Activated naive CD8-positive, alpha-beta T cell (primary cell): ENCODE results near the gene OR10Z1.

ENCODE experiments used
- H3K27ac Mint-ChIP-seq: one replicate; pipeline ENCODE4 v1.8.0; 2021; ENCODE audit warnings: mixed read lengths
- H3K27me3 Mint-ChIP-seq: one replicate; pipeline ENCODE4 v1.8.0; 2021; ENCODE audit warnings: mixed read lengths
- H3K36me3 Mint-ChIP-seq: one replicate; pipeline ENCODE4 v1.8.0; 2021; ENCODE audit warnings: mixed read lengths
- H3K4me1 Mint-ChIP-seq: one replicate; pipeline ENCODE4 v1.8.0; 2021; ENCODE audit warnings: low read depth, mixed read lengths
- H3K4me3 Mint-ChIP-seq: one replicate; pipeline ENCODE4 v1.8.0; 2021; ENCODE audit warnings: mild to moderate bottlenecking, mixed read lengths
- H3K9me3 Mint-ChIP-seq: one replicate; pipeline ENCODE4 v1.8.0; 2021; ENCODE audit warnings: low read depth, mixed read lengths

OR10Z1 gene

GRCh38 chr1:158604968-158605367 is at the start of gene OR10Z1:
OR10Z1 (plus strand) TSS chr1:158605268; CDS start chr1:158606439, 1,171 bp downstream.
- Mint-ChIP-seq H3K27me3 (no peaks in the 10 kb centered on the region), H3K4me1 (no peaks in the 10 kb centered on the region), H3K36me3 (no peaks in the 10 kb centered on the region), H3K27ac (no peak within 1 kb of the TSS), H3K4me3 (no peak within 1 kb of the TSS), H3K9me3 (no peaks in the 10 kb centered on the region)

- Mint-ChIP-seq H3K27me3 (peaks cover 15% of the 10 kb centered on the region), H3K4me1 (no peaks in the 10 kb centered on the region), H3K36me3 (no peaks in the 10 kb centered on the region), H3K4me3 (no peak overlapping the region), H3K9me3 (no peaks in the 10 kb centered on the region), H3K27ac (no peak overlapping the region)
Observed at GRCh38 chr1:158559696-158560095, 45.4 kb upstream of the OR10Z1 start.

GRCh38 chr1:158563853-158564252 is 41.2 kb upstream of the OR10Z1 start:
- Mint-ChIP-seq H3K36me3 (no peaks in the 10 kb centered on the region), H3K9me3 (no peaks in the 10 kb centered on the region), H3K4me1 (no peaks in the 10 kb centered on the region), H3K27ac (no peak overlapping the region), H3K4me3 (no peak overlapping the region), H3K27me3 (peaks cover 21% of the 10 kb centered on the region)

GRCh38 chr1:158564608-158565007 is 40.5 kb upstream of the OR10Z1 start:
- H3K4me3 Mint-ChIP-seq = no peak overlapping the region
- H3K27ac Mint-ChIP-seq = no peak overlapping the region
- H3K4me1 Mint-ChIP-seq = no peaks in the 10 kb centered on the region
- peaks cover 19% of the 10 kb centered on the region for H3K27me3 Mint-ChIP-seq
- no peaks in the 10 kb centered on the region for H3K9me3 Mint-ChIP-seq
- no peaks in the 10 kb centered on the region for H3K36me3 Mint-ChIP-seq

GRCh38 chr1:158570480-158570879 is 34.6 kb upstream of the OR10Z1 start, which contains the start of gene OR6P1:
OR6P1 (minus strand) TSS chr1:158570580; CDS start chr1:158563604, 6,976 bp downstream.
- Mint-ChIP-seq H3K27ac (no peak within 1 kb of the TSS), H3K36me3 (no peaks in the 10 kb centered on the region), H3K4me3 (no peak within 1 kb of the TSS), H3K27me3 (peaks cover 8% of the 10 kb centered on the region), H3K9me3 (no peaks in the 10 kb centered on the region), H3K4me1 (no peaks in the 10 kb centered on the region)

GRCh38 chr1:158572226-158572625 is 32.8 kb upstream of the OR10Z1 start:
- H3K36me3 Mint-ChIP-seq = no peaks in the 10 kb centered on the region

GRCh38 chr1:158577561-158577960 is 27.5 kb upstream of the OR10Z1 start:
- H3K27ac Mint-ChIP-seq = no peak overlapping the region
- H3K27me3 Mint-ChIP-seq = peaks cover 6% of the 10 kb centered on the region
- no peaks in the 10 kb centered on the region for H3K9me3 Mint-ChIP-seq
- H3K4me3 Mint-ChIP-seq = no peak overlapping the region
- no peaks in the 10 kb centered on the region for H3K36me3 Mint-ChIP-seq
- H3K4me1 Mint-ChIP-seq = no peaks in the 10 kb centered on the region

More at GRCh38 chr1:158572226-158572625, 32.8 kb upstream of the OR10Z1 start:
- Mint-ChIP-seq H3K4me3 (no peak overlapping the region), H3K27ac (no peak overlapping the region), H3K9me3 (no peaks in the 10 kb centered on the region), H3K27me3 (peaks cover 9% of the 10 kb centered on the region), H3K4me1 (no peaks in the 10 kb centered on the region)

- peaks cover 12% of the 10 kb centered on the region for H3K27me3 Mint-ChIP-seq
- no peaks in the 10 kb centered on the region for H3K4me1 Mint-ChIP-seq
- H3K9me3 Mint-ChIP-seq = no peaks in the 10 kb centered on the region
- no peaks in the 10 kb centered on the region for H3K36me3 Mint-ChIP-seq
- no peak within 1 kb of the TSS for H3K27ac Mint-ChIP-seq
- H3K4me3 Mint-ChIP-seq = no peak within 1 kb of the TSS
Observed at GRCh38 chr1:158579733-158580132, 25.3 kb upstream of the OR10Z1 start, which contains the start of gene OR10X1. OR10X1 (minus strand) TSS chr1:158579899; CDS start chr1:158579899, 0 bp downstream.

- no peaks in the 10 kb centered on the region for H3K4me1 Mint-ChIP-seq
- peaks cover 8% of the 10 kb centered on the region for H3K9me3 Mint-ChIP-seq
- peaks cover 11% of the 10 kb centered on the region for H3K27me3 Mint-ChIP-seq
- H3K4me3 Mint-ChIP-seq = no peak overlapping the region
- H3K36me3 Mint-ChIP-seq = no peaks in the 10 kb centered on the region
- no peak overlapping the region for H3K27ac Mint-ChIP-seq
Observed at GRCh38 chr1:158583962-158584361, 21.1 kb upstream of the OR10Z1 start.

- Mint-ChIP-seq H3K9me3 (peaks cover 10% of the 10 kb centered on the region), H3K4me3 (no peak overlapping the region), H3K27me3 (peaks cover 9% of the 10 kb centered on the region)
Observed at GRCh38 chr1:158586942-158587341, 18.1 kb upstream of the OR10Z1 start.

GRCh38 chr1:158600735-158601134 is 4.3 kb upstream of the OR10Z1 start:
- H3K27me3 Mint-ChIP-seq = peaks cover 3% of the 10 kb centered on the region
- no peaks in the 10 kb centered on the region for H3K4me1 Mint-ChIP-seq
- H3K9me3 Mint-ChIP-seq = peaks cover 17% of the 10 kb centered on the region
- peaks cover 10% of the 10 kb centered on the region for H3K36me3 Mint-ChIP-seq
- H3K4me3 Mint-ChIP-seq = no peak overlapping the region
- no peak overlapping the region for H3K27ac Mint-ChIP-seq

More at GRCh38 chr1:158586942-158587341, 18.1 kb upstream of the OR10Z1 start:
- H3K4me1 Mint-ChIP-seq = no peaks in the 10 kb centered on the region
- no peak overlapping the region for H3K27ac Mint-ChIP-seq
- no peaks in the 10 kb centered on the region for H3K36me3 Mint-ChIP-seq

- Mint-ChIP-seq H3K4me3 (no peak overlapping the region), H3K36me3 (no peaks in the 10 kb centered on the region), H3K9me3 (no peaks in the 10 kb centered on the region), H3K4me1 (no peaks in the 10 kb centered on the region), H3K27me3 (no peaks in the 10 kb centered on the region), H3K27ac (no peak overlapping the region)
Observed at GRCh38 chr1:158607296-158607695, 2.2 kb downstream of the OR10Z1 start.

- Mint-ChIP-seq H3K36me3 (no peaks in the 10 kb centered on the region), H3K4me3 (no peak overlapping the region), H3K4me1 (no peaks in the 10 kb centered on the region), H3K27ac (no peak overlapping the region), H3K27me3 (no peaks in the 10 kb centered on the region), H3K9me3 (no peaks in the 10 kb centered on the region)
Observed at GRCh38 chr1:158611916-158612315, 6.8 kb downstream of the OR10Z1 start.

GRCh38 chr1:158613764-158614163 is 8.7 kb downstream of the OR10Z1 start:
- Mint-ChIP-seq H3K36me3 (no peaks in the 10 kb centered on the region), H3K27ac (no peak overlapping the region), H3K9me3 (no peaks in the 10 kb centered on the region), H3K4me3 (no peak overlapping the region), H3K27me3 (no peaks in the 10 kb centered on the region), H3K4me1 (no peaks in the 10 kb centered on the region)

- no peaks in the 10 kb centered on the region for H3K9me3 Mint-ChIP-seq
- no peak overlapping the region for H3K27ac Mint-ChIP-seq
- no peaks in the 10 kb centered on the region for H3K4me1 Mint-ChIP-seq
- H3K36me3 Mint-ChIP-seq = no peaks in the 10 kb centered on the region
- no peak overlapping the region for H3K4me3 Mint-ChIP-seq
- H3K27me3 Mint-ChIP-seq = no peaks in the 10 kb centered on the region
Observed at GRCh38 chr1:158638146-158638545, 33.1 kb downstream of the OR10Z1 start.

GRCh38 chr1:158638904-158639303 is 33.8 kb downstream of the OR10Z1 start:
- Mint-ChIP-seq H3K27me3 (no peaks in the 10 kb centered on the region), H3K4me1 (no peaks in the 10 kb centered on the region), H3K4me3 (no peak overlapping the region)

More at GRCh38 chr1:158638904-158639303, 33.8 kb downstream of the OR10Z1 start:
- H3K27ac Mint-ChIP-seq = no peak overlapping the region
- no peaks in the 10 kb centered on the region for H3K36me3 Mint-ChIP-seq
- H3K9me3 Mint-ChIP-seq = no peaks in the 10 kb centered on the region
